HUDEP-2 (cell line): Measurements from ENCODE around the gene MBD3L3.
"Not testable (repeated sequence)": the region's sequence is repeated elsewhere in the genome, so short reads cannot be mapped to it uniquely, and the experiment has no call there.

Source experiments
- DNase-seq, 76 experiments: peaks; one replicate each; lab custom pipeline; 2025; ENCODE audit not compliant: unreplicated experiment in 76 of 76; lab: John Stamatoyannopoulos, UW

MBD3L3 gene

DNA sequence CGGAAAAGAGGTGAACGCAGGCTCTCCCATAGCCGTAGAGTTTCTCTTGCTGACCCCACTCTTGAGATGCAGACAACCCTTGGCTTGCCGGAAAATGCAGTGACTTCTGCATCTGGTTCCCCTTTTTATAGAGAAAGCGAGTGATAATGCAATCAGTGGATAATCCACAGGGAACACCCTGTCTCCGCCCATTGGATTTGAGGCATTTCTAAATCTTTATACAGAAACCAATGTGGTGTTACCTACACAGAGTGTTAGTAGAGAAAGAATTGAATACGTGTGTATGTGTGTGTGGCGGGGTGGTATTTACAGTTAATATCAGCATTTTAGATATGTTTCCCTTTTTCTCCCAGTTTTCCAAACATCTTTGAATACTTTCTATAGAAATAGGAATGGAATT is at the start of gene MBD3L3:
Gene MBD3L3, minus strand, starts transcription at position 101 of the 400 bp plus-strand sequence. Its CDS starts 71 bp downstream, at position 30.
- not testable (repeated sequence) for DNase-seq

DNA sequence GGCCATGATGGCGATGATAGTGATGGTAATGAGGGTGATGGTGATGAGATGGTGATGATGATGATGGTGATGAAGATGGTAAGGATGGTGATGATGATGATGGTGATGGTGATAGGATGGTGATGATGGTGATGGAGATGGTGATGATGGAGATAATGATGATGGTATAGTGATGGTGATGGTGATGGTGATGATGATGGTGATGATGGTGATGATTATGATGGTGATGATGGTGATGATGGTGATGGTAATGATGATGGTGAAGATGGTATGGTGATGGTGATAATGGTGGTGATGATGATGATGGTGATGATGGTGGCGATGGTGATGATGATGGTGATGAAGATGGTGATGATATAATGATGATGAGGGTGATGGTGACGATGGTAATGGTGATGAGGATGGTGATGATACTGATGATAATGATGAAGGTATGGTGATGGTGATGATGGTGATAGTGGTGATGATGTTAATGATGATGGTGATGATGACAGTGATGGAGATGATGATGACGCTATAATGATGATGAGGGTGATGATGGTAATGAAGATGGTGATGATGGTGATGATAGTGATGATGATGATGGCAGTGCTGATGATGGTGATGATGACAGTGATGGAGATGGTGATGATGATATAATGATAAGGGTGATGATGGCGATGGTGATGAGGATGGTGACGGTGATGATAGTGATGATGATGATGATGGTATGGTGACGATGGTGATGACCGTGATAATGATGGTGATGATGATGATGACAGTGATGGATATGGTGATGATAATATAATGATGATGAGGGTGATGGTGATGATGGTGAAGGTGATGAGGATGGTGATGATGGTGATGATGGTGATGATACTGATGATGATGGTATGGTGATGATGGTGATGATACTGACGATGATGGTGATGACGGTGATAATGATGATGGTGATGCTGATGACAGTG is 48.5 kb upstream of the MBD3L3 start:
- DNase-seq, result no peak

DNA sequence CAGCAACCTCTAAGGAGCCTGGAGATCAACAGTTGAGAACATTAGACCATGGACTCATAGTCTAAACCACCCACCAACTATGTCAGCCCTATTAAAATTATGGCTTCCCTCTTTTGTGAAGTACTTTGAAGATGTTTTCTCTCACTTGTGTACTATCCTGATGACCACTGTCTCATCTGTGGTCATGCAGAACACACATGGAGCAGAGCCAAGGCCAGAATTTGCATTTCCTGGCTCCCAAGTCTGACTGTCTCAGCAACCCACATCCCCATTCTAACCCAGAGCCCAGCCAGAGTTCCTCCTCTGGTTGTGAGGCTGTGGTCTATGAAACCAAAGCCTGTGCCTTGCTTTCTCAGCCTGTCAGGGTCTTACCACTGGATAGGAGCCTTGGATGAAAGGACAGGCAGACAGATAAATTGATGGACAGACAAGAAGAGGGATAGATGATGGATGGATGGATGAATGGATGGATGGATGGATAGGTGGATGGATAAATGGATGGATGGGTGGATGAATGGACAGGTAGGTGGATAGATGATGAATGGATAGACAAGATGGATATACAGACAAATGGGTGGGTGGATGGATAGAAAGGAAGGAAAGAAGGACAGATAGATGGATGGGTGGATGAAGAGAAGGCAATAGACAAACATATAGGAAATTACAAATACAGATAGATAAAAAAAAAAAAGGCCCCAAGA is 46.4 kb upstream of the MBD3L3 start:
- DNase-seq, result no peak

DNA sequence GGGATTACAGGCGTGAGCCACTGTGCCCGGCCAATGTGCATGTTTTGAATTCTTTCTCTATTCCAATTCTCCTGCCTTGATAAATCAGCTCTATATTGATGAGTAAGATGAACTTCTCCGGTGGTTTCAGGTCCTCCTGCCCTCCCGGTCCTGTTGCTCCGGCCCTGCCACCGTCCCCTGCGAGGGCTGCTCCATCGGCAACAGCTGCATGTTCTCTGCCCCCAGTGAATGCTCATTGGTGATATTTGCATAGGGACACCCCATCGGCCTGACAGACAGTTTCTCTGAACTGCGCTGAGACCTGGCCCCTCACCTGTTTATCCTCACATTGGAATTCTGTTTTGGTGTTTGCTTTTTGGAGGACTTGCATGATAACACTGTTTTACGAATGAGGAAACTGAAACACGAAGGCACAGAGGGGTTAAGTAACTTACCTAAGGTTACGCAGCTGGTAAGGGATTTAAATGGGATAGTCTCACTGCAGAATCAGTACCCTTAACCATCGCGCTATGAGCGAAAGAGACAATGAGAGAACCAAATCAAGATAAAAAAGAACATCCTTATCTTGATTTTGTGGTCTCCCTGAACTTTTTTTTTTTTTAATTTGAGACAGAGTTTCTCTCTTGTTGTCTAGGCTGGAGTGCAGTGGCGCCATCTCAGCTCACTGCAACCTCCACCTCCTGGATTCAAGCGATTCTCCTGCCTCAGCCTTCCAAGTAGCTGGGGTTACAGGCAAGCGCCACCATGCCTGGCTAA is 43.2 kb upstream of the MBD3L3 start:
- no peak for DNase-seq

DNA sequence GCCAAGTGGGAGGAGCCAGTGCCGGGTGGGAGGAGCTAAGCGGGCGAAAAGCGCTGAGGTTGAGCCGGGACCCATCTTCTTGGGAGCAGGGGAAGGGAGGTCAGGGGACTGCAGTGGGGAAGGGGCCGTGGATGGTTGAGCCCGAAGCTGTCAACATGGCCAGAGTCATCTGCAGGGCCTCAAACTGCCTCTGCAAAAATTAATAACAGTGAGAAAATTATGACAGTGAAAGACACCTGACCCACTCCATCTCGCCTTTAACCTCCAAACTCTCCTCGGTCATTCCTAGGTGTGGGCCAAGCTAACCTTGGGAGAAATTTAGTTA is 41.1 kb upstream of the MBD3L3 start:
- DNase-seq, result no peak

DNA sequence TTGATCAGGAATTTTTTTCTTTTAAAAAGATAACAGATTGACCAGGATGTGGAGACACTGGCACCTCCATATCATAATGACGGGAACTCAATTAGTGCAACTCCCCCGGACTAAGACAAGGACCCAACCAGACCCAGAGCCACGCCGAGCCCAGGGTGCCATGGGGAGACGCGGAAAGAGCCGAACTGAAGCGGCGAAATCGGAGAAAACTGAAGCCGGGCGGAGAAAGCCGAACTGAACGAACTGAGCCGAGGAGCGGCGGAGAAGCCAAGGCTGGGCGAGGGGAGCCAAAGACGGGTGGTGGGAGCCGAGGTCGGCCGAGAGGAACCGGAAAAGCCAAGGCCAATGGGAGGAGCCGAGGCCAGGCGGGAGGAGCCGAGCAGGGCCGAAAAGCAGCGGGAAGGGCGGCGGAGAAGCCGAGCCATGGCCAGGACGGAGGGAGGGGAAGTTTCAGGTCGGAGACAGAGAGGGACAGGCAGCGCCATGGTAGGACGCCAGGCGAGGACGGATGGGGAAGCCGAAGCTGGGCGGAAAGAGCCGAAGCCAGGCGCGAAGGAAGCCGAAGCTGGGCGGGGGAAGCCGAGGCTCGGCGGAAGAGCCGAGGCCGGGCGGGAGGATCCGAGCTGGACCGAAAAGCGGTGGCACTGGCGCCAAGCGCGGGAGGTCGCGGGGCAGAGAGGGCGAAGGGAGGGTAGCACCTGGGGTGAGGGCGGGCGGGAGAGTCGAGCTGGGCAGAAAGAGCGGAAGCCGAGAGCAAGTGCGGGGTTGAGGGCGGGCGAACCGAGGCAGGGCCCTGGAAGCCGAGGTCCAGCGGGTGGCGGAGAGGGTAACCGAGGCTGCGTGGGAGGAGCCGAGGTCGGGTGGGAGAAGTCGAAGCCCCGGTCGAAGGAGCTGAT is 40.5 kb upstream of the MBD3L3 start:
- peak; percentile 44 to 99 (median 94) for DNase-seq

DNA sequence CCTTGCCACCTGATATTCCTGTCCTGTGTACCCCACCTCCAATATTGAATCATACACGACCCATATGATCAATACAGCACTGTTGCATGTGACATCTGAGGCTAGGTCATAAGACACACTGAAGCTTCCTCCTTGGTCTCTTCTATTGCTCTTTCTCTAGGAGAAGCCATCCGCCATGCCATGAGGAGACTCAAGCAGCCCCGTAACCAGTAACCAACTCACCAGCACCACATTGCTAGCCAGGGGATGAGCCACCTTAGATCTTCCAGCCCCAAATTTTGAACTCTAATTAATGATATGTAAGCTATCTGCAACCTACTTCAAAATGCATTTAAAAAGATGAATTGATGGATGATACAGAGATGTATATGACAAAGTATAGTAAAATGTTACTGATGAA is 39.6 kb upstream of the MBD3L3 start:
- DNase-seq, result peak in 2 of 76 experiments; percentile 5 to 8

DNA sequence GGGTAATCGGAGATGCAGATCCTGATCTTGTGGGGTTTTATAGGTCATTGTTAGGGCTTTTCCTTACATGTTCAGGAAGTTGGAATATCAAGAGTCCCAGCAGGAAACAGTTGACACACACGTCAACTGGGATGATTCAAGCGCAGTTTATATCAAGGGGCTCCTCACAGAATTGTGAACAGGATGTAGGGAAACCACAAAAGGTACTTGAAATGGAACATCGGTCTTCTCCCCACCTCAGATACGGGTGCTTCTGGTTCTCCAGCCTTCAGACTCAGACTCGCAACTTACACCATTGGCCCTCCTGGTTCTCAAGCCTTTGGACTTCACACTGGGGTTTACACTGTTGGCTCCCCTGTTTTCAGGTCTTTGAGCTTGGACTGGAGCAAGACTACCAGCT is 30.5 kb upstream of the MBD3L3 start:
- DNase-seq, result no peak

DNA sequence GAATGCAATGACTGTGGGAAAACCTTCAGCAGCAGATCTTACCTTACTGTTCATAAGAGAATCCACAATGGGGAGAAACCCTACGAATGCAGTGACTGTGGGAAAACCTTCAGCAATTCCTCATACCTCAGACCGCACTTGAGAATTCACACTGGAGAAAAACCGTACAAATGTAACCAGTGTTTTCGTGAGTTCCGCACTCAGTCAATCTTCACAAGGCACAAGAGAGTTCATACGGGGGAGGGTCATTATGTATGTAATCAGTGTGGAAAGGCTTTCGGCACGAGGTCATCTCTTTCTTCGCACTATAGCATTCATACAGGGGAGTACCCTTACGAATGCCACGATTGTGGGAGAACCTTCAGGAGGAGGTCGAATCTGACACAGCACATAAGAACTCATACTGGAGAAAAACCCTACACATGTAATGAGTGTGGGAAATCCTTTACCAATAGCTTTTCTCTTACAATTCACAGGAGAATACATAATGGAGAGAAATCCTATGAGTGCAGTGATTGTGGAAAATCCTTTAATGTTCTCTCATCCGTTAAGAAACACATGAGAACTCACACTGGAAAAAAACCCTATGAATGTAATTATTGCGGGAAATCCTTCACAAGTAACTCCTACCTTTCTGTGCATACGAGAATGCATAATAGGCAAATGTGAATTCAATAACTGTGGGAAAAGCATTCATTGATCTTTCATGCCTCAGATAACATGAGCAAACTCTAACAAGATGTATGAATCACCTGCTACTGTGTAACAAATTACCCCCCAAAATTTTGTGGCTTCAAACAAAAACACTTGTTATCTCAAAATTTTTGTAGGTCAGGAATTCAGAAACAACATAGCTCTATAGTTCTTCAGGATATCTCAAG is 24.8 kb upstream of the MBD3L3 start:
- DNase-seq, result peak in 1 of 76 experiments; percentile 4

DNA sequence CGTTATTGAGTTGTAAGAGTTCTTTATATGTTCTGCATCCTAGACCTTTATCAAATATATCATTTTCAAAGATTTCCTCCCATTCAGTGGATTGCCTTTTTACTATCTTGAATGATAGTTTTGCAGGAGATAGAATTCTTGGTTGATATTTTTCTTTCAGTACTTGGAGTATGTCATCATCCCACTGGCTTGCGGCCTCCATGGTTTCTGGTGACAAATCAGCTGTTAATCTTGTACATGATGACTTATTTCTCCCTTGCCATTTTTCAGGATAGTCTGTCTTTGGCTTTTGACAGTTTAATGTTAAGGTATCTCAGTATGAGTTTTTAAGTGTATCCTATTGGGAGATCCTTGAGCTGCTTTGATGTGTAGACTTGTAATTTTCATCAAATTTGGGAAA is 19.5 kb upstream of the MBD3L3 start:
- no peak for DNase-seq

DNA sequence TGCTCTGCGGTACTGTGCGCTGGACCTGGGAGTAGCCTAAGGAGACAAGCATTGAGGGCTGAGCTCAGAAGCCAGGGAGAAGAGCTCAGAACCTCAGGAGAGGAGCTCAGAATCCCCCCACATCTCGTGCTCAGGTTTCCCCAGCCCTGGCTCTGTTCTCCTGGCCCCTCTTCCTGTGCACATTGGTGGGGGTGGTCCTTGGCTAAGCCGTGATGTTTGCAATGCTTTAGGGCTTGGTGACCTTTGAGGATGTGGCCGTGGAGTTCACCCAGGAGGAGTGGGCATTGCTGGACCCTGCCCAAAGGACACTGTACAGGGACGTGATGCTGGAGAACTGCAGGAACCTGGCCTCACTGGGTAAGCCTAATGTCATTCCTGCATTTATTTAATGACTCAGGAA is 17.7 kb upstream of the MBD3L3 start:
- DNase-seq, result no peak

DNA sequence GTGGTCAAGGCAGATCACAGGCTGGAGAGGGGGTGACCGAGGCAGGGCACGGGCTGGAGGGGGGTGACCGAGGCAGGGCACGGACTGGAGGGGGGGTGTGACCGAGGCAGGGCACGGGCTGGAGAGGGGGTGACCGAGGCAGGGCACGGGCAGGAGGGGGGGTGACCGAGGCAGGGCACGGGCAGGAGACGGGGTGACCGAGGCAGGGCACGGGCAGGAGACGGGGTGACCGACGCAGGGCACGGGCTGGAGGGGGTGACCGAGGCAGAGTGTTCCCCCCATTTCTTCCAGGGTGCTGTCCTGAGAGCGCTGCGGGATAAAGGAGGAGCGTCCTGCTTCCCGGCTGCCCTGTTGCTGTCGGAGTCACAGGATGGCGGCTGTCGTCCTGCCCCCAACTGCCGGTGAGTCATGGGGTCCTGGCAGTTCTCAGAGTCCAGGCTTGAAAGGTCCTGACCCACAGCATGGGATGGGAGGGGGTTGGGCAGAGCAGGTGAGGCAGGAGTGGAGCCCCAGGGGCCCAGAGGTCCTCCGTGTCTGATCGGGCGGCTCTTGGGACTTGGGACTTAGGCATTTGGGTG is 16.3 kb upstream of the MBD3L3 start:
- DNase-seq, result no peak

DNA sequence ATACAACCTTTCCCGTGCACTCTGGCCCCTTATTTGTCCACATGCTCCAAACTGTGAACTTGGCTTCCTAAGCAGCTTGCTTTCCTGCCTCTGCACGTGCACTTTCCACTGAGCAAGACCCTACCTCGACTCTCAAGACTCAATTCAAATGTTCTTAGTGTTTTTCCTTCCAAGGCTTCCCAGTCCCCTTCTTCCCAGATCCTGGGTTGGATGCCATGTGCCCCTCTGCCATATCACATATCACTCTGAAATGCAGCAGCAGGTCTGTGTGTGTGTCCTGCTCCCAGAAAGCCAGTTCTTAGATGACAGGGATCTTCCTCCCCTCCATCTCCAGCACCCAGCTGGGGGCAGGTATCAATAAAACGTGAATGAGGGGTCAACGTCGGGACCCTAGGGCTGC is 14.1 kb upstream of the MBD3L3 start:
- DNase-seq, result no peak

DNA sequence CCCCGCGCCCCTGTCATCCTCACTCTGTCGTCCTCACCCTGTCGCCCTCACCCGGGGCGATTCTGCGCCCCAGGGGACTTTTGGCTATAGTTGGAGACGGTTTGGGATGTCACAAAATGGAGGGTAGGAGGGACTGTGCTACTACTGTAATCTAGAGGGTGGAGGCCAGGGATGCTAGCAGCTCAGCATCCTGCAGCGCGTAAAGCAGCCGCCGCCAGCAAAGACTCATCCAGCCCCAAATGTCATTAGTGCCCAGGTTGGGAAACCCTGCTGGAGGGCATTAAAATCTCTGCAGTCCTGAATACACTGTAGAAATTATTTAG is 11.4 kb upstream of the MBD3L3 start:
- peak in 2 of 76 experiments; percentile 27 to 34 for DNase-seq

DNA sequence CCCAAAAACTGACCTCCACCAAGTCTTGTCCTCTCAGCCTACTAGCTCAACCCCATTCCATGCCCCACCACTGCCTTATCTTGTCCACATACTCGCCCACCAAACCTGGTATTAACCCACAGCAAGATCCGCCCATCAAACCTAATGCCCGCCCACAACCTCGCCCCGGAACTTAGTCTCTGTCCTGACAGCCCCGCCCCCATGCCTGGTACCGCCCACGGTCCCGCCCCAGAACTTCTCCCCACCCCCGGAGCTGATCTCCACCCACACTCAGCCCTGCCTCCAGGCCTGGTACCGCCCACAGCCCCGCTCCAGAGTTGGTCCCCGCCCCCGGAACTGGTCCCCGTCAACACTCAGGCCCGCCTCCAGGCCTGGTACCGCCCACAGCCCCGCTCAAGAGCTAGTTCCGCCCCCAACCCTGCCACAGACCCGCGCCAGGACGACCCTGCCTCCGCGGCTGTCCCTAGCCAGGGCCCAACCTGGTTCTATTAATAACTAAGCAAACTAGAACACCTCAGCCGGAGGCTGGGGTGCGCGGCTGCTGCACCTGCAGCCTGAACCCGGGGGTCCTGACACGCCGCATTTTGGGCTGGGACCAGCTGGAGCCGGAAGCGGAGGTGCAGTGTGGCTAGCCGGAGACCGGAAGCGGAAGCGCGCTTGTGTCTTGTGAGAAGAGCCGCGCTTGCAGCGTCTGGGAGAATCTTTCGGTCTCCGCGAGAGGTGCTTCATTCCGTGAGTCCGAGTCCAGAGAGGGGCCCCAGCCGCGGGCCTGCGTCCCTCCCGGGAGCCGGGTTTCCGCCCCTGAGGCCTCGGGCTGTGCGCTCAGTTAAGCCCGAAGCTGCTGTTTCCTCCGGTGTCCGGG is 10.8 kb upstream of the MBD3L3 start, which contains the start of gene ZNF557:
Gene ZNF557, plus strand, starts transcription at position 662 of the 862 bp plus-strand sequence. CDS start 5,372 bp downstream, outside the sequence.
- DNase-seq, result peak; percentile 35 to 100 (median 99)

DNA sequence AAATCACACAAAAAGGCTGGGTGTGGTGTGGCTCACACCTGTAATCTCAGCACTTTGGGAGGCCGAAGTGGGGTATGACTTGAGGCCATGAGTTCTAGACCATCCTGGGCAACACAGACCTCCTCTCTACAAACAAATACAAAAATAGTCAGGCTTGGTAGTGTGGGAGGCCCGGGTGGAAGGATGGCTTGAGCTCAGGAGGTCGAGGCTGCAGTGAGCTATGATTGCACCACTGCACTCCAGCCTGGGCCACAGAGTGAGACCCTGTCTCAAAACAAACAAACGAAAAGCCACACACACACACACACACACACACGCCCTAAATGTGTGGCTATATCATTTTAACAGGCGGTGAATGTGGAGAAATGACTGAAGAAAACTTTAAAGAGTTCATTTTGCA is 10.1 kb upstream of the MBD3L3 start:
- no peak for DNase-seq

DNA sequence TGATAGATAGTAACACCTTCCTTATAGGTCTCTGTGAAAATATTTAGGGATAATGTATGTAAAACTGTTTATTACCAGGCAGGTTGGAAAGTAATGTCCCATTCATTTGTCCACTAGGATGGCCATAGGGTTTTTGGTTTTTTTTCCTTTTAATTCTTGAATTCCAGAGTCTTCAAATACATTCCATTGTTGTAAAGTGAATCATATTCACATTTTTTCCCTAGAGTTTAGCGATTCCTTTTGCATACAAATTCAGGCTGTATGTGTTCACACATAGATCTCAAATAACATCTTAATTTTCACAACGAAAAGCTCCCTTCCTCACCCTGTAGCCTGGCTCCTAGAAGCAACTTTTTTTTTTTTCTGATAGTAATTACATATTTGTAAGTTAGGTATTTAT is 9.2 kb upstream of the MBD3L3 start:
- DNase-seq, result no peak

DNA sequence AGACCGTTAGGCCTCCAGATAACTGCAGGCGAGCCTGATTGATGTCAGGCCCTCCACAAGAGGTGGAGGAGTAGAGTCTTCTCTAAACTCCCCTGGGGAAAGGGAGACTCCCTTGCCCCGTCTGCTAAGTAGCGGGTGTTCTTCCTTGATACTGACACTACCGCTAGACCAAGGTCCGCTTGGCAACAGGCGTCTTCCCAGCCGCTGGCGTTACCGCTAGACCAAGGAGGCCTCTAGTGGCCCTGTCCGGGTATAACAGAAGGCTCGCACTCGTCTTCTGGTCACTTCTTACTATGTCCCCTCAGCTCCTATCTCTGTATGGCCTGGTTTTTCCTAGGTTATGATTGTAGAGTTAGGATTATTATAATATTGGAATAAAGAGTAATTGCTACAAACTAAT is 8.6 kb upstream of the MBD3L3 start:
- DNase-seq, result peak in 15 of 76 experiments; percentile 5 to 48 (median 19)
